ENCODE measurements around the gene LINC00237. TPM values are rescaled to one million over a fixed set of nuclear protein-coding genes. Genes with fewer than 3 reads are reported as not detected.

Gene LINC00237
- total RNA-seq, 2 donors from 2014 or later: not detected

GRCh38 chr20:21089391-21089790 is 16.8 kb downstream of the LINC00237 start:
- no peak overlapping the region for H3K27ac ChIP-seq
- no peaks in the 10 kb centered on the region for H3K4me1 ChIP-seq (ENCODE audit: control insufficient read depth in 1 of 2, low read depth in 2 of 2)
- H3K36me3 ChIP-seq: no peaks in the 10 kb centered on the region
- H3K9me3 ChIP-seq: no peaks in the 10 kb centered on the region
- no peak for TF ChIP-seq CTCF (IDR thresholded peaks at IDR 0.05)
- no peak for DNase-seq (ENCODE audit: low spot score)
- no peak for ATAC-seq (ENCODE audit: insufficient number of reproducible peaks, low FRiP score, low read depth)
- peaks cover 4% of the 10 kb centered on the region for H3K27me3 ChIP-seq (replicated peaks; ENCODE audit: insufficient read depth)
- no peak overlapping the region for H3K4me3 ChIP-seq

GRCh38 chr20:21087862-21088540 is 18.2 kb downstream of the LINC00237 start:
- peaks cover 4% of the 10 kb centered on the region for H3K27me3 ChIP-seq (replicated peaks; ENCODE audit: insufficient read depth)
- ATAC-seq (ENCODE audit: insufficient number of reproducible peaks, low FRiP score, low read depth) (no peak), DNase-seq (ENCODE audit: low spot score) (no peak)
- H3K4me3 ChIP-seq: no peak overlapping the region
- H3K27ac ChIP-seq: no peak overlapping the region
- no peaks in the 10 kb centered on the region for H3K9me3 ChIP-seq
- H3K36me3 ChIP-seq: no peaks in the 10 kb centered on the region
- H3K4me1 ChIP-seq (ENCODE audit: control insufficient read depth in 1 of 2, low read depth in 2 of 2): no peaks in the 10 kb centered on the region
- no peak for TF ChIP-seq CTCF (IDR thresholded peaks at IDR 0.05)

GRCh38 chr20:21083825-21084325 is 22.3 kb downstream of the LINC00237 start:
- TF ChIP-seq CTCF (IDR thresholded peaks at IDR 0.05): no peak
- ATAC-seq (ENCODE audit: insufficient number of reproducible peaks, low FRiP score, low read depth): no peak
- H3K4me1 ChIP-seq (ENCODE audit: control insufficient read depth in 1 of 2, low read depth in 2 of 2): no peaks in the 10 kb centered on the region

GRCh38 chr20:21082584-21082983 is 23.6 kb downstream of the LINC00237 start:
- no peaks in the 10 kb centered on the region for H3K36me3 ChIP-seq
- no peak overlapping the region for H3K4me3 ChIP-seq
- H3K27me3 ChIP-seq (replicated peaks; ENCODE audit: insufficient read depth): no peaks in the 10 kb centered on the region
- no peaks in the 10 kb centered on the region for H3K9me3 ChIP-seq
- H3K27ac ChIP-seq: no peak overlapping the region
- DNase-seq (ENCODE audit: low spot score): no peak
- no peaks in the 10 kb centered on the region for H3K4me1 ChIP-seq (ENCODE audit: control insufficient read depth in 1 of 2, low read depth in 2 of 2)
- ATAC-seq (ENCODE audit: insufficient number of reproducible peaks, low FRiP score, low read depth): no peak
- no peak for TF ChIP-seq CTCF (IDR thresholded peaks at IDR 0.05)

More at GRCh38 chr20:21083825-21084325, 22.3 kb downstream of the LINC00237 start:
- DNase-seq (ENCODE audit: low spot score): no peak
- no peak overlapping the region for H3K4me3 ChIP-seq
- H3K36me3 ChIP-seq: no peaks in the 10 kb centered on the region
- no peaks in the 10 kb centered on the region for H3K9me3 ChIP-seq
- H3K27me3 ChIP-seq (replicated peaks; ENCODE audit: insufficient read depth): no peaks in the 10 kb centered on the region
- no peak overlapping the region for H3K27ac ChIP-seq

- TF ChIP-seq CTCF (IDR thresholded peaks at IDR 0.05): no peak
- H3K27me3 ChIP-seq (replicated peaks; ENCODE audit: insufficient read depth): no peaks in the 10 kb centered on the region
- no peak overlapping the region for H3K4me3 ChIP-seq
- H3K9me3 ChIP-seq: no peaks in the 10 kb centered on the region
- DNase-seq (ENCODE audit: low spot score): no peak
- no peak for ATAC-seq (ENCODE audit: insufficient number of reproducible peaks, low FRiP score, low read depth)
- no peaks in the 10 kb centered on the region for H3K36me3 ChIP-seq
- H3K4me1 ChIP-seq (ENCODE audit: control insufficient read depth in 1 of 2, low read depth in 2 of 2): no peaks in the 10 kb centered on the region
- H3K27ac ChIP-seq: no peak overlapping the region
Measured at GRCh38 chr20:21077809-21078345, 28.3 kb downstream of the LINC00237 start.
